ENCODE measurements around the gene IGF1.

DNA sequence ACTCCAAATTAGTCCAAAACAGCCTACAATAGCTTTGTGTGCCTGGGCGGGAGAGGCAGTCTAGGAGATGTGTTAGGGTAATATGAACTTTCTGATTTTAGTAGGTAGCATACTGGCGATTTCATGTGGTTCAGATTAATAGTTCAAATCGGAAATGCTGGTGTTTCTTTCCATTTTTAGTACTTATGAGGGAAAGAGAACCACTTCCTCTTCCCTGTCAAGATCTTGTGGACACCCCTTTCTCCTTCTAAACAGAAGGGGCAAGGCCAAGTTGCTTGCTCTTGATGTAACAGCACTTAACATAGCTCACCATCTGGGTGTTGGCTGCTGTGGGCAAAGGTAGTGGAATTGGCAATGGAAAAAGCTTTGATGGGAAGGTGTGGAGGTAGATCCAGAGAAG is 32.2 kb upstream of the IGF1 start:
- TF ChIP-seq POLR2A (IDR thresholded peaks at IDR 0.05) (no peak), CTCF (IDR thresholded peaks at IDR 0.05 in 4 of 5, conservative IDR thresholded peaks at IDR 0.05 in 1 of 5) (no peak)
